A549 treated with AZD2906 at 1 μM for 4 hours (cell line): ENCODE results near the gene TTC5. TPM values are rescaled to one million over a fixed set of nuclear protein-coding genes. Genes with fewer than 3 reads are reported as not detected.

Experiments used
- total RNA-seq: library from RNA; stranded (reverse); fragments of 200-300 nt; extraction: Qiagen RNA extraction; gene quantifications from 5 replicates; pipeline ENCODE4 v1.2.3, GENCODE V29; 2022

TTC5 gene
- total RNA-seq = 15.5 to 26.0 TPM (median 17.3 TPM) in 5 replicates

DNA sequence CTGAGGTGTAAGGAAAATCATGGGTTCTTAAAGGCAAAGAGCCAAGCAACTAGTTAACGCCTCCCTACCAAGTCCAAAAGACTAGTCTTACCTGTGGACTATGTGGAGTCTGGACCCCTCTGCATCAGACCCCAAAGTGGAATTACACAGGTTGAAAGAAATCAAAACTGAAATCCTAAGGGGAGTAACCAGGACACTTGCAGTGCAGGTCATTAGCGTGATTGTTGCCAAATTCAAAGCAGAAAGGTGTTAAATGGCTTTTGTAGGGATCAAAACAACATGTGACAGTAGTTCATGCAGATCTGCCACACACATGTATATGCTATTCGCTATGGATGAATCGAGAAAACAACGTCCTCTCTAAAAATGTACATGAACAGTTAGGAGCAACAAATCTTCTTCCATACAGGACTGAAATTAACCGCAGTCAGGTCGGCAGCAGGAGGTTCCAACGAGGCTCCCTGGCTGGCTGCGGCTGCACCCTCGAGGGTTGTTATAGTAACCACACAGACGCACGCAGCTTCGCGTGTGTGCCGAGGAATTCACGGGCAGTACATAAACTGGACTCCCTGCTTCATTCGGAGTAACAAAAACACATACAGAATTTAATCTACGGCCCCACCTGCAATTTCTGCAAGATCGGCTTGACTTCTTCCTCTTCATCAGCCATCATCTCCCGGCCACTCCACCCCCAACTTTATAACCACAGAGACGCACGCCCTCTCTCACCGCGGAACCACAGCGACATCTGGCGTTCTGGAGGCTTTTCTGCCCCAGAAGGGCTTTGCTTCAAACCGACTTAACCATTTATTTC lies at the start of gene TTC5:
Gene TTC5, minus strand, starts transcription at position 687 of the 814 bp plus-strand sequence. Its CDS starts 14 bp downstream, at position 673.

DNA sequence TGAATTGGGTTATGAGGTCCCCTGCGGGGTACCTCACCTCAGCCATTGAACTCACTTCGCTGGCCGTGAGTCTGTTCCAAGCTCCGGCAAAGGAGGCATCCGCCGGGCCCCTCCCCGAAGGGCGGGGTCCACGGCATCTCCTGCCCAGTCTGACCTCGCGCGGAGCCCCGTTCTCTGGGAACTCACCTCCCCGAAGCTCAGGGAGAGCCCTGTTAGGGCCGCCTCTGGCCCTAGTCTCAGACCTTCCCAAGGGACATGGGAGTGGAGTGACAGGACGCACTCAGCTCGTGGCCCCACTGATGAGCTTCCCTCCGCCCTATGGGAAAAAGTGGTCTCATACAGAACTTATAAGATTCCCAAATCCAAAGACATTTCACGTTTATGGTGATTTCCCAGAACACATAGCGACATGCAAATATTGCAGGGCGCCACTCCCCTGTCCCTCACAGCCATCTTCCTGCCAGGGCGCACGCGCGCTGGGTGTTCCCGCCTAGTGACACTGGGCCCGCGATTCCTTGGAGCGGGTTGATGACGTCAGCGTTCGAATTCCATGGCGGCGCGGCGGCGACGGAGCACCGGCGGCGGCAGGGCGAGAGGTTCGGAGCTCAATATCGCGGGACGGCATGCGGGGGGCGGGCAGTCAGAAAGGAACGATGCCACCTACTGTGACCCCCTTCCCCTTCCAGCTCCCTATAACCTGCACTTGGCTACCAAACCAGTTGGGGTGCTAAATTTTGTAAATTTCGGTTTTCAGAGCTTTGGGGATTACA lies 37.5 kb upstream of the TTC5 start, which contains the start of gene PARP2:
Gene PARP2, plus strand, starts transcription at position 544 of the 770 bp plus-strand sequence. Its CDS starts 7 bp downstream, at position 551.

GRCh38 chr14:20332788-20333493 lies 27.2 kb upstream of the TTC5 start, which contains the start of gene CCNB1IP1:
Gene CCNB1IP1 (minus strand): TSS chr14:20333279. CDS start chr14:20316523, 16,756 bp downstream.

Other genes starting within 250 kb of the TTC5 start
- gene OR4L1, start 245.9 kb downstream of the TTC5 start, total RNA-seq = not detected in 5 replicates
- not detected in 5 replicates for gene OR4K17, start 195.2 kb downstream of the TTC5 start, total RNA-seq
- not detected in 5 replicates for gene OR4N5, start 167.1 kb downstream of the TTC5 start, total RNA-seq
- not detected in 5 replicates for gene OR11G2, start 115.1 kb downstream of the TTC5 start, total RNA-seq
- not detected in 5 replicates for gene OR11H6, start 82.2 kb downstream of the TTC5 start, total RNA-seq
- not detected in 5 replicates for gene OR11H7, start 77.0 kb downstream of the TTC5 start, total RNA-seq
- gene OR11H4, start 66.7 kb downstream of the TTC5 start, total RNA-seq = not detected in 5 replicates
- gene CCNB1IP1, start 27.3 kb upstream of the TTC5 start, total RNA-seq = 35.9 to 43.6 TPM (median 38.6 TPM) in 5 replicates
- gene PARP2, start 37.7 kb upstream of the TTC5 start, total RNA-seq = 17.3 to 21.2 TPM (median 18.9 TPM) in 5 replicates
- 8.7 to 9.7 TPM (median 9.3 TPM) in 5 replicates for gene TEP1, start 107.5 kb upstream of the TTC5 start, total RNA-seq
- 0.01 to 0.03 TPM (median 0.02 TPM) in 4 of 5 replicates, not detected in the other for gene KLHL33, start 130.2 kb upstream of the TTC5 start, total RNA-seq
- gene OSGEP, start 148.9 kb upstream of the TTC5 start, total RNA-seq = 23.5 to 26.9 TPM (median 24.8 TPM) in 5 replicates
- gene APEX1, start 149.3 kb upstream of the TTC5 start, total RNA-seq = 252 to 268 TPM (median 254 TPM) in 5 replicates
- 26.9 to 38.5 TPM (median 31.7 TPM) in 5 replicates for gene PIP4P1, start 155.5 kb upstream of the TTC5 start, total RNA-seq
- 130 to 158 TPM (median 135 TPM) in 5 replicates for gene PNP, start 163.5 kb upstream of the TTC5 start, total RNA-seq
- gene RNASE10, start 199.6 kb upstream of the TTC5 start, total RNA-seq = 0.13 to 0.39 TPM (median 0.25 TPM) in 5 replicates